H1 (cell line): ENCODE measurements around the gene MYO1F. TPM values are rescaled to one million over a fixed set of nuclear protein-coding genes. Genes with fewer than 3 reads are reported as not detected.

Experiments used
- CTCF ChIA-PET: fragments of 300-600 bp; sonication (Branson Sonifier 250); formaldehyde crosslinking; loops from one replicate; lab custom pipeline; 2021; ENCODE audit not compliant: partially characterized antibody; lab: Charles Lee
- POLR2A ChIA-PET: fragments of 300-600 bp; sonication (Branson Sonifier 250); formaldehyde crosslinking; loops from one replicate; lab custom pipeline; 2021; ENCODE audit warnings: inconsistent platforms; ENCODE audit not compliant: partially characterized antibody; lab: Charles Lee
- DNase-seq, 2 experiments: peaks; one replicate each; pipeline versions ENCODE4 v3.0.0 to v3.0.0-alpha.2; 2010 to 2022; ENCODE audit warnings: low spot score in 2 of 2, low read depth in 1 of 2, mixed read lengths in 1 of 2
- FAIRE-seq: peaks from 2 replicates; lab custom pipeline; 2011; peaks lifted over from hg19 to GRCh38; lab: Jason Lieb, UNC
- H2AFZ ChIP-seq: 2 replicates; pipeline ENCODE4 v1.8.1; 2012; ENCODE audit warnings: low read length, inconsistent platforms
- H2AK5ac ChIP-seq: 2 replicates; pipeline ENCODE4 v1.6.1; 2013; ENCODE audit warnings: low read depth, low read length
- H2BK120ac ChIP-seq: replicated peaks from 2 replicates; pipeline ENCODE3; 2013; ENCODE audit warnings: low read depth, low read length, inconsistent platforms
- H2BK12ac ChIP-seq: 2 replicates; pipeline ENCODE4 v1.6.1; 2013; ENCODE audit warnings: low read depth, low read length
- H2BK15ac ChIP-seq: 2 replicates; pipeline ENCODE4 v1.6.1; 2013; ENCODE audit warnings: low read length
- H2BK20ac ChIP-seq: 2 replicates; pipeline ENCODE4 v1.6.1; 2013; ENCODE audit warnings: low read length
- H2BK5ac ChIP-seq: 2 replicates; pipeline ENCODE4 v1.6.1; 2013; ENCODE audit warnings: low read depth, low read length
- H3K14ac ChIP-seq: 2 replicates; pipeline ENCODE4 v1.6.1; 2013; ENCODE audit warnings: inconsistent platforms; ENCODE audit not compliant: insufficient read length
- H3K18ac ChIP-seq: 2 replicates; pipeline ENCODE4 v1.6.1; 2013; ENCODE audit warnings: low read length; ENCODE audit errors: extremely low read depth
- H3K23ac ChIP-seq: 2 replicates; pipeline ENCODE4 v1.6.1; 2013; ENCODE audit warnings: inconsistent platforms; ENCODE audit not compliant: insufficient read length
- H3K23me2 ChIP-seq: 2 replicates; pipeline ENCODE4 v1.6.1; 2013; ENCODE audit warnings: low read depth, low read length
- H3K27ac ChIP-seq: 2 replicates; pipeline ENCODE4 v1.6.1; 2011; ENCODE audit warnings: low read depth, low read length, inconsistent platforms
- H3K27me3 ChIP-seq, 4 experiments: replicated peaks in 1 of 4; 1 replicate in 1 of 4; 2 replicates in 3 of 4; pipeline versions ENCODE4 v1.6.1 to v1.8.1; 2011 to 2013; ENCODE audit warnings: low read length in 3 of 4, mild to moderate bottlenecking in 3 of 4, inconsistent platforms in 2 of 4, mixed read lengths in 2 of 4, moderate library complexity in 1 of 4; ENCODE audit not compliant: control insufficient read depth in 3 of 4, insufficient read depth in 3 of 4; ENCODE audit errors: extremely low read depth in 1 of 4
- H3K36me3 ChIP-seq, 4 experiments: 2 replicates each; pipeline versions ENCODE4 v1.6.1 to v1.8.1; 2011 to 2013; ENCODE audit warnings: mild to moderate bottlenecking in 4 of 4, low read length in 3 of 4, moderate library complexity in 2 of 4, control low read depth in 1 of 4, inconsistent platforms in 1 of 4; ENCODE audit not compliant: insufficient read depth in 4 of 4, control insufficient read depth in 2 of 4
- H3K4ac ChIP-seq: replicated peaks from 2 replicates; pipeline ENCODE3; 2013; ENCODE audit warnings: low read length, low read depth, mixed read lengths, inconsistent platforms; ENCODE audit not compliant: insufficient read length
- H3K4me1 ChIP-seq, 4 experiments: replicated peaks in 1 of 4; 1 replicate in 1 of 4; 2 replicates in 3 of 4; pipeline versions ENCODE4 v1.6.1 to v1.8.1; 2011 to 2013; ENCODE audit warnings: low read length in 3 of 4, inconsistent platforms in 2 of 4, mixed read lengths in 1 of 4; ENCODE audit not compliant: insufficient read depth in 4 of 4, control insufficient read depth in 3 of 4
- H3K4me2 ChIP-seq, 2 experiments: 2 replicates each; pipeline versions ENCODE4 v1.6.1 to v1.8.1; 2011 to 2013; ENCODE audit warnings: low read depth in 2 of 2, low read length in 2 of 2, control low read depth in 1 of 2, inconsistent platforms in 1 of 2, mild to moderate bottlenecking in 1 of 2; ENCODE audit not compliant: insufficient read depth in 1 of 2
- H3K4me3 ChIP-seq, 4 experiments: fragments of 200-600, 300-600 bp in 1 of 4; sonication (generic), shearing (Covaris generic), sonication (Bioruptor Twin) in 1 of 4; 2 replicates each; pipeline versions ENCODE4 v1.5.1 to v1.8.1; 2011 to 2016; ENCODE audit warnings: low read length in 4 of 4, low read depth in 3 of 4, control low read depth in 2 of 4, inconsistent platforms in 2 of 4, mild to moderate bottlenecking in 2 of 4, mixed read lengths in 1 of 4, moderate library complexity in 1 of 4; ENCODE audit not compliant: insufficient read depth in 2 of 4; ENCODE audit errors: extremely low read depth in 1 of 4
- H3K56ac ChIP-seq: replicated peaks from 2 replicates; pipeline ENCODE3; 2013; ENCODE audit warnings: low read depth, mild to moderate bottlenecking, mixed read lengths, low read length, inconsistent platforms; ENCODE audit not compliant: insufficient read length
- H3K79me1 ChIP-seq: 2 replicates; pipeline ENCODE4 v1.6.1; 2013; ENCODE audit warnings: low read depth, low read length, control low read depth
- H3K79me2 ChIP-seq, 2 experiments: 2 replicates each; pipeline versions ENCODE4 v1.6.1 to v1.8.1; 2012 to 2013; ENCODE audit warnings: low read length in 2 of 2, mild to moderate bottlenecking in 2 of 2, inconsistent platforms in 1 of 2; ENCODE audit not compliant: insufficient read depth in 2 of 2, control insufficient read depth in 1 of 2
- H3K9ac ChIP-seq, 4 experiments: replicated peaks in 1 of 4; 1 replicate in 1 of 4; 2 replicates in 3 of 4; pipeline versions ENCODE4 v1.6.1 to v1.8.1; 2011 to 2013; ENCODE audit warnings: low read depth in 3 of 4, low read length in 3 of 4, control low read depth in 2 of 4, mild to moderate bottlenecking in 2 of 4, moderate library complexity in 2 of 4, inconsistent platforms in 1 of 4; ENCODE audit errors: extremely low read depth in 1 of 4
- H3K9me3 ChIP-seq, 2 experiments: 2 replicates each; pipeline versions ENCODE4 v1.6.1 to v1.8.1; 2012 to 2013; ENCODE audit warnings: mild to moderate bottlenecking in 2 of 2, moderate library complexity in 2 of 2, control low read depth in 1 of 2, inconsistent platforms in 1 of 2, low read depth in 1 of 2, low read length in 1 of 2, mixed read lengths in 1 of 2; ENCODE audit not compliant: insufficient read depth in 2 of 2
- H4K20me1 ChIP-seq, 2 experiments: replicated peaks in 1 of 2; 2 replicates each; pipeline versions ENCODE3 to v1.8.1; 2011 to 2013; ENCODE audit warnings: inconsistent platforms in 2 of 2, low read length in 2 of 2, mild to moderate bottlenecking in 1 of 2; ENCODE audit not compliant: insufficient read depth in 2 of 2, control insufficient read depth in 1 of 2
- H4K5ac ChIP-seq: 2 replicates; pipeline ENCODE4 v1.6.1; 2013; ENCODE audit warnings: low read length, low read depth, mixed read lengths, inconsistent platforms; ENCODE audit not compliant: insufficient read length
- H4K8ac ChIP-seq: 2 replicates; pipeline ENCODE4 v1.8.0; 2013; ENCODE audit warnings: mild to moderate bottlenecking, moderate library complexity, low read length, inconsistent platforms; ENCODE audit not compliant: insufficient read depth; ENCODE audit errors: extremely low read depth
- H4K91ac ChIP-seq: replicated peaks from 2 replicates; pipeline ENCODE3; 2013; ENCODE audit warnings: low read length, mixed read lengths, inconsistent platforms; ENCODE audit not compliant: insufficient read length
- BRCA1 ChIP-seq: IDR thresholded peaks from 2 replicates; pipeline ENCODE4 v1.6.1; 2012; ENCODE audit warnings: low read depth, low read length, improper control_type of control experiment
- GABPA ChIP-seq: IDR thresholded peaks from 2 replicates; pipeline ENCODE4 v1.6.1; 2011; ENCODE audit warnings: mild to moderate bottlenecking, low read length, moderate library complexity, borderline replicate concordance; ENCODE audit not compliant: insufficient read depth
- NANOG ChIP-seq: IDR thresholded peaks from 2 replicates; pipeline ENCODE4 v1.6.1; 2011; ENCODE audit warnings: low read length, low read depth, mild to moderate bottlenecking, inconsistent platforms; ENCODE audit not compliant: insufficient read depth, poor library complexity, severe bottlenecking
- POU5F1 ChIP-seq: IDR thresholded peaks from 2 replicates; pipeline ENCODE4 v1.6.1; 2011; ENCODE audit warnings: low read depth, mild to moderate bottlenecking, low read length, moderate library complexity
- RAD21 ChIP-seq, 2 experiments: IDR thresholded peaks in 1 of 2; conservative IDR thresholded peaks in 1 of 2; 2 replicates each; pipeline ENCODE4 v1.6.1; 2011; ENCODE audit warnings: low read depth in 2 of 2, low read length in 2 of 2, improper control_type of control experiment in 1 of 2, inconsistent platforms in 1 of 2, mild to moderate bottlenecking in 1 of 2, moderate library complexity in 1 of 2
- YY1 ChIP-seq: IDR thresholded peaks from 2 replicates; pipeline ENCODE4 v1.6.1; 2011; ENCODE audit warnings: low read depth, mild to moderate bottlenecking, low read length
- whole genome bisulfite sequencing, 2 experiments: shearing (Covaris generic) in 1 of 2; methylation state at CpG; one replicate each; pipeline versions ENCODE4 v1.1.6 to v1.1.7; 2013 to 2015; ENCODE audit warnings: low lambda C conversion rate in 2 of 2, mixed read lengths in 2 of 2, inconsistent platforms in 1 of 2, low coverage in 1 of 2, missing lambda C conversion rate in 1 of 2; ENCODE audit not compliant: insufficient replicate concordance in 2 of 2, insufficient coverage in 1 of 2, insufficient read length in 1 of 2; ENCODE audit errors: extremely low coverage in 1 of 2, missing lambda C conversion rate in 1 of 2; 5-methylcytosine and 5-hydroxymethylcytosine counted together
- polyA plus RNA-seq, 7 experiments: library from polyadenylated mRNA; depleted of rRNA in 3 of 7; stranded (reverse) in 5 of 7; unstranded in 2 of 7; fragments of >200 nt in 5 of 7; fragments of 200-250 nt in 2 of 7; gene quantifications; 1 replicate in 5 of 7; 2 replicates in 1 of 7; 4 replicates in 1 of 7; pipeline versions ENCODE4 v1.2.1 to v1.2.3, GENCODE V29; 2011 to 2013; ENCODE audit warnings: missing spikeins in 2 of 7, mixed read lengths in 2 of 7
- total RNA-seq: library from RNA; stranded (reverse); fragmentation: NEBNext Ultra II Directional; extraction: Animal tissue kit (Norgen Biotek cat#: 25700); gene quantifications from 2 replicates; pipeline ENCODE4 v1.2.1, GENCODE V29; 2021
- TF ChIP-seq, protein P1 (sequence below), 3 experiments: IDR thresholded peaks; 1 replicate in 2 of 3; 2 replicates in 1 of 3; pipeline versions ENCODE4 v1.5.1 to v1.6.1; 2011; ENCODE audit warnings: low read length in 3 of 3, mild to moderate bottlenecking in 3 of 3, inconsistent platforms in 2 of 3, low read depth in 1 of 3, moderate library complexity in 1 of 3; ENCODE audit not compliant: insufficient read depth in 1 of 3; ENCODE audit errors: control extremely low read depth in 1 of 3

MYO1F gene
- total and polyA plus RNA-seq, 2 of the 8 experiments (the other 6 are each of a cell fraction or from before 2014, with no cell fraction given): 1.4 to 4.6 TPM

DNA sequence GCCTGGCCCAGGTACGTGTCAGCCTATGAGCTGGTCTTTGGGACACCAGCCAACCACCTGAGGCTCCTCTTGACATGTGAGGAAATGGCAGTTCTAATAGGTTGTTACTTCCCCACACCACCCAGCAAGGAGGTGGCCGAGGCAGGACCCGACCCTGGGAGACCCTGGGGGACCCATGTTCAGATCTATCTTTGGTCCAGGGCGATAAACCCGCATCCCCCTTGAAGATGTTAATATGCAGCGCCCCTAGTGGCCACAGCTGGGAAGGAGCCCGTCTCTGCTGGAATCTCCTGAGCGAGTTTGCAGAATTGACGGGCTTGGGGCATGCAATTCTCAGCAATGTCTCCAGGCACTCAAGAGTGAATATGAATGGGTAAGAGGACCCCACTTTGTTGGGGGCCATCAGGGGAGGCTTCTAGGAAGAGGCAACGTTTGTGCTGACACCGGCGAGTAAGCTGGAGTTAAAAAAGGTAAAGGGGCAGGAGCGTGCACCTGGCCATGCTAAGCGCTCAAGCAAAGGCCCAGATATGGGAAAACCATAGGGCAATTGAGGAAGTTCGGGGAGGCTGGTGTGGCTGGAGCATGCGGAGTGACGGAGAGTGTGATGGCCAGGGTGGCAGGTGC, 1.5 kb upstream of the MYO1F start:
- no peak overlapping the region for H3K18ac ChIP-seq
- H2BK20ac ChIP-seq: no peak overlapping the region; the same call in 1 of the 2 replicates
- H2AFZ ChIP-seq: no peak overlapping the region
- H3K14ac ChIP-seq: no peak overlapping the region
- H4K8ac ChIP-seq: peak overlapping the region; percentile 28; the same call in 1 of the 2 replicates
- CTCF ChIA-PET: interaction anchor here (0.6 to 6.8 kb wide), 50 partner anchors 10 to 1696 kb away, joined by 3 to 83 read pairs (median 5); partner anchors contain the start of genes ANGPTL4, NFILZ and ZNF414
- H3K27ac ChIP-seq: no peak overlapping the region
- DNase-seq: peak; percentile 33 to 96
- no peaks in the 10 kb centered on the region for H4K20me1 ChIP-seq
- no peak overlapping the region for H3K9ac ChIP-seq
- no peaks in the 10 kb centered on the region; the same call in 1 of the 2 replicates for H3K79me1 ChIP-seq
- H3K4ac ChIP-seq: no peak overlapping the region
- H3K23me2 ChIP-seq: peaks cover 3% of the 10 kb centered on the region; the same call in 1 of the 2 replicates
- peak overlapping the region in 1 of 2 experiments; percentile 34; a peak in 2 of 4 replicates for H3K4me2 ChIP-seq
- H3K79me2 ChIP-seq: no peaks in the 10 kb centered on the region
- H2BK5ac ChIP-seq: no peak overlapping the region
- no peaks in the 10 kb centered on the region for H3K36me3 ChIP-seq
- peaks cover 0 to 12% (median 2%) of the 10 kb centered on the region in 4 experiments; a peak in 3 of 7 replicates for H3K4me1 ChIP-seq
- H3K27me3 ChIP-seq: no peaks in the 10 kb centered on the region
- H3K9me3 ChIP-seq: no peaks in the 10 kb centered on the region
- peak; percentile 90 for FAIRE-seq
- H2AK5ac ChIP-seq: no peak overlapping the region
- H2BK15ac ChIP-seq: no peak overlapping the region
- TF ChIP-seq, protein P1, sequence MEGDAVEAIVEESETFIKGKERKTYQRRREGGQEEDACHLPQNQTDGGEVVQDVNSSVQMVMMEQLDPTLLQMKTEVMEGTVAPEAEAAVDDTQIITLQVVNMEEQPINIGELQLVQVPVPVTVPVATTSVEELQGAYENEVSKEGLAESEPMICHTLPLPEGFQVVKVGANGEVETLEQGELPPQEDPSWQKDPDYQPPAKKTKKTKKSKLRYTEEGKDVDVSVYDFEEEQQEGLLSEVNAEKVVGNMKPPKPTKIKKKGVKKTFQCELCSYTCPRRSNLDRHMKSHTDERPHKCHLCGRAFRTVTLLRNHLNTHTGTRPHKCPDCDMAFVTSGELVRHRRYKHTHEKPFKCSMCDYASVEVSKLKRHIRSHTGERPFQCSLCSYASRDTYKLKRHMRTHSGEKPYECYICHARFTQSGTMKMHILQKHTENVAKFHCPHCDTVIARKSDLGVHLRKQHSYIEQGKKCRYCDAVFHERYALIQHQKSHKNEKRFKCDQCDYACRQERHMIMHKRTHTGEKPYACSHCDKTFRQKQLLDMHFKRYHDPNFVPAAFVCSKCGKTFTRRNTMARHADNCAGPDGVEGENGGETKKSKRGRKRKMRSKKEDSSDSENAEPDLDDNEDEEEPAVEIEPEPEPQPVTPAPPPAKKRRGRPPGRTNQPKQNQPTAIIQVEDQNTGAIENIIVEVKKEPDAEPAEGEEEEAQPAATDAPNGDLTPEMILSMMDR (IDR thresholded peaks at IDR 0.05; ENCODE audit: control extremely low read depth in 1 of 3, insufficient read depth in 1 of 3, low read depth in 1 of 3, low read length in 3 of 3): peak; percentile 84 to 94 (median 84)
- peak; percentile 52 to 69 for TF ChIP-seq RAD21 (IDR thresholded peaks at IDR 0.05 in 1 of 2, conservative IDR thresholded peaks at IDR 0.05 in 1 of 2; ENCODE audit: low read depth in 2 of 2, low read length in 2 of 2)
- 0 out of 2 replicates have a peak, but pooled peaks have one; percentile 25 for TF ChIP-seq YY1
- peak; percentile 68; the same call in 1 of the 2 replicates for TF ChIP-seq GABPA
- TF ChIP-seq BRCA1: no peak
- TF ChIP-seq POU5F1: peak; percentile 79; the same call in 1 of the 2 replicates
- TF ChIP-seq NANOG: no peak
- TF ChIP-seq, all 59 proteins: peak for 5
- Histone ChIP-seq H3K56ac (no peak overlapping the region), H4K91ac (no peak overlapping the region), H4K5ac (no peak overlapping the region), H2BK120ac (no peak overlapping the region), H3K23ac (no peak overlapping the region), H2BK12ac (peak overlapping the region; percentile 88; the same call in 1 of the 2 replicates), H3K4me3 (no peak overlapping the region)
- POLR2A ChIA-PET: interaction anchor here (0.9 to 2.3 kb wide), 8 partner anchors 17 to 73 kb away, joined by 3 to 8 read pairs (median 3); partner anchors contain the start of gene ZNF414
- WGBS, 2 experiments: 40% methylated on average over 17 of the region's 17 CpGs; no CpG with 5 or more reads in 1 of the 2 experiments
